Hepatocyte (in vitro differentiated cells): ENCODE data around the gene CYB561D1. TPM values are rescaled to one million over a fixed set of nuclear protein-coding genes. Genes with fewer than 3 reads are reported as not detected.

Experiments used
- DNase-seq: peaks from one replicate; pipeline ENCODE4 v3.0.0-alpha.2; 2016; ENCODE audit warnings: low spot score
- H2AFZ ChIP-seq: fragments of 200-600 bp; sonication (generic); 2 replicates; pipeline ENCODE4 v1.6.0; 2016; ENCODE audit warnings: antibody characterized with exemption, mild to moderate bottlenecking
- H3K27ac ChIP-seq: fragments of 200-600 bp; sonication (generic); 2 replicates; pipeline ENCODE4 v1.5.1; 2016; ENCODE audit warnings: mild to moderate bottlenecking
- H3K27me3 ChIP-seq: fragments of 200-600 bp; sonication (generic); 2 replicates; pipeline ENCODE4 v1.6.1; 2016
- H3K36me3 ChIP-seq: fragments of 200-600 bp; sonication (generic); replicated peaks from 2 replicates; pipeline ENCODE4 v1.5.1; 2016; ENCODE audit warnings: low read depth; ENCODE audit not compliant: insufficient read depth
- H3K4me1 ChIP-seq: fragments of 200-600 bp; sonication (generic); 2 replicates; pipeline ENCODE4 v1.5.1; 2016; ENCODE audit warnings: mild to moderate bottlenecking, moderate library complexity; ENCODE audit not compliant: insufficient read depth
- H3K4me2 ChIP-seq: fragments of 200-600 bp; sonication (generic); 2 replicates; pipeline ENCODE4 v1.6.0; 2016
- H3K4me3 ChIP-seq: fragments of 200-600 bp; sonication (generic); 2 replicates; pipeline ENCODE4 v1.5.1; 2016; ENCODE audit warnings: mild to moderate bottlenecking
- H3K79me2 ChIP-seq: fragments of 200-600 bp; sonication (generic); 2 replicates; pipeline ENCODE4 v1.6.0; 2017; ENCODE audit warnings: mild to moderate bottlenecking
- H3K9me2 ChIP-seq: fragments of 200-600 bp; sonication (generic); replicated peaks from 2 replicates; pipeline ENCODE4 v1.6.0; 2017; ENCODE audit warnings: mild to moderate bottlenecking; ENCODE audit not compliant: insufficient read depth
- H3K9me3 ChIP-seq: fragments of 200-600 bp; sonication (generic); 2 replicates; pipeline ENCODE4 v1.5.1; 2016; ENCODE audit warnings: low read depth, mild to moderate bottlenecking
- H4K20me1 ChIP-seq: fragments of 200-600 bp; sonication (generic); 2 replicates; pipeline ENCODE4 v1.6.0; 2016; ENCODE audit warnings: mild to moderate bottlenecking; ENCODE audit not compliant: insufficient read depth, poor library complexity, severe bottlenecking
- EZH2 ChIP-seq: fragments of 200-600 bp; sonication (generic); IDR thresholded peaks from 2 replicates; pipeline ENCODE4 v1.6.1; 2016; ENCODE audit warnings: antibody characterized with exemption, mild to moderate bottlenecking, borderline replicate concordance
- EZH2phosphoT487 ChIP-seq: fragments of 200-600 bp; sonication (generic); IDR thresholded peaks from one replicate; pipeline ENCODE4 v1.6.1; 2018; ENCODE audit warnings: antibody characterized with exemption, mild to moderate bottlenecking, low read depth, moderate library complexity; ENCODE audit not compliant: unreplicated experiment, severe bottlenecking
- WGBS: methylation state at CpG from one replicate; pipeline ENCODE4 v1.1.6; 2016; ENCODE audit warnings: low lambda C conversion rate; ENCODE audit errors: missing lambda C conversion rate; 5-methylcytosine and 5-hydroxymethylcytosine counted together
- polyA plus RNA-seq: library from polyadenylated mRNA; unstranded; fragments of >200 nt; fragmentation: Nextera tagmentation; extraction: Ambion mirVana; gene quantifications from 2 replicates; pipeline ENCODE4 v1.2.1, GENCODE V29; 2016
- total RNA-seq: library from RNA; depleted of rRNA; stranded (reverse); fragments of >200 nt; gene quantifications from 2 replicates; pipeline ENCODE4 v1.2.3, GENCODE V29; 2014
- TF ChIP-seq, protein P1 (sequence below): fragments of 200-600 bp; sonication (generic); IDR thresholded peaks from 2 replicates; pipeline ENCODE4 v1.5.1; 2016; ENCODE audit warnings: antibody characterized with exemption, mild to moderate bottlenecking; ENCODE audit not compliant: poor library complexity

The CYB561D1 gene
- total and polyA plus RNA-seq, 2 experiments from 2014 or later: 4.8 to 6.5 TPM

DNA sequence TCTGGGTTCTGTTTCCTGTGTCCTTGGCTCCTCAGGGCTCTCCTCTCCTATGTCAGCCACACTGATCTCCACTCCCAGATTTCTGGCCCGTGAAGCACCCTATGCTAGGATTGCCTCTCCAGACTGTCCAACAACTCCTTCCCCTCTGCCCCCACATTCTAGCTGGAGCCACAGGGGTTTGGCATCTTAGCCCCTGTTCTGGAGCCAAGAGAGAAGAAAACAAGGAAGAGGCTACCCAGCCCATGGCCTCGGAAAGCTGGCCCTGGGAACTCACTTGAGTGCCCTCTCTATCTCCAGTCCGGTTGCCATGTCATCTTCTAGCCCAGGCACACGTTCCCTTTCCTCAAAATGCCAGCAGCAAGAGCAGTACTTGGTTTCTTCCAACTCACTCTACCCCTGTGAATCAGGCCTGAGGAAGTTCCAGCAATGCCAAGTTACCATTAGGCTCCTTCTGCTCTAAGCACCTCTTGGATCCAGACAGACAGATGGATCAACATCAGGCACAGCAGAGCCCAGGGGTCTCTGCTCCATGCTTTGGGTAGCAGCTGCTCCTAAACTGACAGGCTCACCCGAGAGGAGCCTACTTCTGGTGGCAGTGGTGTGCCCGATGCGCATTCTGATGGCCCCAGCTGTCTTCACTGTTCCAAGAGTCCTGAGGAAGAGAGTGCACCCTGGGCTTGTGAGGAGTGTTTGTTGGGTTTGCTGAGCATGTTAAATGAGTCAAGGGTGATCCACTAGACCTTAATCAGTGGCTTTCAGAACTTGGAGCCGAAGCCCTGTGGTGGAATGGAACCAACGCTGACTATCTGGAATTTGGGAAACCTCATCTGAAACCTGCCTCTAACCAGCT is 34.2 kb downstream of the CYB561D1 start:
- Histone ChIP-seq H3K4me3 (no peak overlapping the region), H3K36me3 (no peaks in the 10 kb centered on the region), H3K79me2 (no peaks in the 10 kb centered on the region), H3K4me2 (no peak overlapping the region), H3K9me3 (no peaks in the 10 kb centered on the region), H3K9me2 (no peaks in the 10 kb centered on the region), H4K20me1 (no peaks in the 10 kb centered on the region), H2AFZ (no peak overlapping the region), H3K27me3 (no peaks in the 10 kb centered on the region), H3K27ac (no peak overlapping the region), H3K4me1 (peaks cover 4% of the 10 kb centered on the region)
- WGBS: 90% methylated on average over 9 of the region's 9 CpGs
- no peak for TF ChIP-seq EZH2
- TF ChIP-seq, protein P1, sequence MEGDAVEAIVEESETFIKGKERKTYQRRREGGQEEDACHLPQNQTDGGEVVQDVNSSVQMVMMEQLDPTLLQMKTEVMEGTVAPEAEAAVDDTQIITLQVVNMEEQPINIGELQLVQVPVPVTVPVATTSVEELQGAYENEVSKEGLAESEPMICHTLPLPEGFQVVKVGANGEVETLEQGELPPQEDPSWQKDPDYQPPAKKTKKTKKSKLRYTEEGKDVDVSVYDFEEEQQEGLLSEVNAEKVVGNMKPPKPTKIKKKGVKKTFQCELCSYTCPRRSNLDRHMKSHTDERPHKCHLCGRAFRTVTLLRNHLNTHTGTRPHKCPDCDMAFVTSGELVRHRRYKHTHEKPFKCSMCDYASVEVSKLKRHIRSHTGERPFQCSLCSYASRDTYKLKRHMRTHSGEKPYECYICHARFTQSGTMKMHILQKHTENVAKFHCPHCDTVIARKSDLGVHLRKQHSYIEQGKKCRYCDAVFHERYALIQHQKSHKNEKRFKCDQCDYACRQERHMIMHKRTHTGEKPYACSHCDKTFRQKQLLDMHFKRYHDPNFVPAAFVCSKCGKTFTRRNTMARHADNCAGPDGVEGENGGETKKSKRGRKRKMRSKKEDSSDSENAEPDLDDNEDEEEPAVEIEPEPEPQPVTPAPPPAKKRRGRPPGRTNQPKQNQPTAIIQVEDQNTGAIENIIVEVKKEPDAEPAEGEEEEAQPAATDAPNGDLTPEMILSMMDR: no peak
- TF ChIP-seq EZH2phosphoT487: no peak
- no peak for DNase-seq

DNA sequence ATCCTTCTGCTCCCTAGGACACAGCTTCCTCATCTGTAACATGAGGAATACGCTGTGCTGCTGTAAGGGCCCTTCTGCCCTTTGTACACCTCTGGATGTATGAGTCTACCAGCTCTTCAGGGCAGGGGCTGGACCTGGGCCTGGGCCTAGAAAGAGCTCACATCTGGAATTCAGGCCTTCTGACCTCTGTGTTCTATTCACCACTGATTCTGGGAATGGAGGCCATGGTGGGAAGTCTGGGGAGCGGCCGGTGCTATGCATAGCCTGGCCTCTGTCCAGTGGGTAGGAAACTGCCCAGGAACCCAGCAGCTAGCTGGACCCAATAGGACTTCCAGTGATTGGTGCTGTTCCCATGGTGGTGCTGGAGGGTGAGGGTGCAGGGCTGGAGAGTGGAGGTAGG is 34.8 kb downstream of the CYB561D1 start:
- no peak overlapping the region for H3K4me3 ChIP-seq
- H3K9me3 ChIP-seq: no peaks in the 10 kb centered on the region
- no peak overlapping the region for H3K27ac ChIP-seq
- no peaks in the 10 kb centered on the region for H3K36me3 ChIP-seq
- no peaks in the 10 kb centered on the region for H4K20me1 ChIP-seq
- WGBS: 93% methylated on average over 3 of the region's 3 CpGs
- H3K9me2 ChIP-seq: no peaks in the 10 kb centered on the region
- no peak overlapping the region for H2AFZ ChIP-seq
- H3K4me1 ChIP-seq: peaks cover 4% of the 10 kb centered on the region
- no peaks in the 10 kb centered on the region for H3K27me3 ChIP-seq
- H3K4me2 ChIP-seq: no peak overlapping the region
- TF ChIP-seq, protein P1: no peak
- TF ChIP-seq EZH2phosphoT487: no peak
- TF ChIP-seq EZH2: no peak
- no peaks in the 10 kb centered on the region for H3K79me2 ChIP-seq
- no peak for DNase-seq

DNA sequence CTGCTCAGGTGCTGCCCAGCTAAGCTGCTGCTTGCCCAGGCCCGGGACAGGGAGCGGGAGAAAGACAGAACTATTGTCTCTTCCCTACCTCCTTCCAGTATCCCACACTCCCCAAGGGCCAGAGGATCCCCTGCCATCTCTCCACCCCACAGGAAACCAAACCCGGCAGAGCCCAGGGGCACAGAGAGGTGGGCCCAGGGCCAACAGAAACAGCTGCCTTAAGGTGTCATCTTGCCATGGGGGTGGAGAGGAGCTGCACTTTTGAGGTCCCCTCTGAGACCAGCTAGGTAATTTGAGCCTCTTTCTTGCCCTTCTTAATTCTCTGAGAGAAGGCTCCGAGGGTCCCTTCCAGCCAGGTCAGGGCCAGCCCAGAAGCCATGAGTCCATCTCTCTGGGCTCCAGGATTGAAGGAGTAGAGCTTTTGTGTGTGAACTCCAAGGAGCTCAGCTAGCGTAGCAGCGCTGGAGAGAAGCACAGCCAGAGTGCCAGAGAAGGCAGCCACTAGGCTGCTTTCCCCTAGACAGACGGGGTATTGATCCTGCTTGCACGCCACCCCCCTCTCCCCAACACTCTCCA is 36.1 kb downstream of the CYB561D1 start:
- Histone ChIP-seq H3K4me3 (no peak overlapping the region), H3K9me2 (no peaks in the 10 kb centered on the region), H4K20me1 (no peaks in the 10 kb centered on the region), H2AFZ (no peak overlapping the region), H3K4me2 (no peak overlapping the region), H3K9me3 (no peaks in the 10 kb centered on the region), H3K27me3 (no peaks in the 10 kb centered on the region), H3K36me3 (no peaks in the 10 kb centered on the region), H3K79me2 (no peaks in the 10 kb centered on the region), H3K4me1 (peaks cover 4% of the 10 kb centered on the region), H3K27ac (no peak overlapping the region)
- TF ChIP-seq, protein P1: no peak
- TF ChIP-seq EZH2: no peak
- no peak for TF ChIP-seq EZH2phosphoT487
- DNase-seq: no peak
- 69% methylated on average over 8 of the region's 8 CpGs for WGBS
